Activated naive CD4-positive, alpha-beta T cell treated with anti-CD3 and anti-CD28 coated beads, Interleukin-2, amount 50 U/mL, for 16 hours (primary cell): Measurements from ENCODE around the gene RPL32.
A peak's percentile ranks its signal among the peaks of the same experiment; 100 is the strongest.
"Not testable (repeated sequence)": the region's sequence is repeated elsewhere in the genome, so short reads cannot be mapped to it uniquely, and the experiment has no call there.

Experiments
- DNase-seq: peaks from one replicate; pipeline ENCODE4 v3.0.0-alpha.2; 2020

The RPL32 gene

DNA sequence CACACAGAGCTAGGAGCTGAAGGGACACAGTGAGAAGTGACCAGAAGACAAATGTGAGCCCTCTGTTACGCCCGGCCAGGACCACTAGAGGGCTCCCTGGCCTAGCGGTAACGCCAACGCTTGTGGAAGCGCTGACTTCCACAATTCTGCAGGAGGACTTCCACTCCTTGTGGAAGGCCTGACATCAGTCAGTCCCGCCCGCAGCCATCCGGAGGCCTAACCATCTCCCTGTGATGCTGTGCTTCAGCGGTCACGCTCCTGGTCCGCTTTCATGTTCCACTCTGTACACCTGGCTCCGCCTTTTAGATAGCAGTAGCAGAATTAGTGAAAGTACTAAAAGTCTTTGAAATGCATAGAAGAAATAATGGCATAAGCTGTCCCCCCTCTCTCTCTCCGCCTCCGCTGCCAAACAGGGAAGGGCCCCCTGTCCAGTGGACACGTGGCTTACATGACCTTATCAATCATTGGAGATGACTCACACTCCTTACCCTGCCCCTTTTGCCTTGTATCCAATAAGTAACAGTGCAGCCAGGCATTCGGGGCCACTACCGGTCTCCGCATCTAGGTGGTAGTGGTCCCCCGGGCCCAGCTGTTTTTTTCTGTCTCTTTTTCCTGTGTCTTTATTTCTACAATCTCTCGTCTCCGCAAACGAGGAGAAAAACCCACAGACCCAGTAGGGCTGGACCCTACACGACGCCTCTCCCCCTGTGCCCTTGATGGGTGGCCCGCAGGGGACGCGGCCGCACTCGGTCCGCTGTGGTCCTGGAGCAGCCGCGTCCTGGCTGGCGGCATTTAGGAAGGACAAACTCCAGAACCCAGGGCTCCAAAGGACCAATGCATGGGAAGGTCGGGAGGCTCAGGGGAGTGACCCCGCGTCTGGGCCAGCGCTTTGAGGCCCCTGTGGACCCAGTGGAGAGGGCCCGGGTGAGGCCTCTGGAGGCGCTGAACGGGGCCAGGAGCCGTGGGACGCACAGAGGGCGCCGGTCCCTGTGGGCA, 27.0 kb upstream of the RPL32 start:
- DNase-seq: peak; percentile 55

- no peak for DNase-seq
These were observed 25.5 kb upstream of the RPL32 start for GRCh38 chr3:12866836-12867235.

GRCh38 chr3:12865271-12865670, 23.9 kb upstream of the RPL32 start:
- DNase-seq: no peak

- no peak for DNase-seq
These were observed 21.0 kb upstream of the RPL32 start for GRCh38 chr3:12862387-12862786.

DNA sequence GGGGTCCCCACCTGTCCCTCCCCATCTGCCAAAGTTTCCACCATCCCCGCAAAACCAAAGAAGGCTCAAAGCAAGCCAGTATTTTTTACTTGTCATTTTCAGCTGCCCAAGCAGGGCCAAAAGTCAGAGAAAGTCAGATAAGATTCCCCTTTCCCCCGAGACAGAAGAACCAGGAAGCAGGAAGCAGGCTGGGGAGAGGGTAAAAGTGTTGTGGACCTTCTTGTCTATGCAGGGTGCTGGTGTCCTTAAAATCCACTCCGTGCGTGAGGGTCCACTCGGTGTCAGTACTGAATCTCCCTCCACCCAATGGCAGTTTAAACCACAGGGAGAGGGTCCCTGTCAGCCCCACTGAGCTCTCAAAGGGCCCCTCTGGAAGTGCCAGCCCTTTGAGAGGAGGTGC, 20.2 kb upstream of the RPL32 start:
- no peak for DNase-seq

DNA sequence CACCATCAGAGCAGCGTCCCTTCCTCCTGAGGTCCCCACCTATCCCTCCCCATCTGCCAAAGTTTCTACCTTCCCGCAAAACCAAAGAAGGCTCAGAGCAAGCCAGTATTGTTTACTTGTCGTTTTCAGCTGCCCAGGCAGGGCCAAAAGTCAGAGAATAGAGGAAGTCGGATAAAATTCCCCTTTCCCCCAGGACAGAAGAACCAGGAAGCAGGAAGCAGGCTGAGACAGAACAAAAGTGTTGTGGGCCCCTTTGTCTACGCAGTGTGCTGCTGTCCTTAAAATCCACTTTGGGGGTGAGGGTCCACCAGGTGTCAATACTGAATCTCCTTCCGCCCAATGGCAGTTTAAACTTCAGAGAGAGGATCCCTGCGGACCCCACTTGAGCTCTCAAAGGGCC, 18.5 kb upstream of the RPL32 start:
- DNase-seq: no peak

GRCh38 chr3:12856626-12857025, 15.3 kb upstream of the RPL32 start:
- no peak for DNase-seq

DNA sequence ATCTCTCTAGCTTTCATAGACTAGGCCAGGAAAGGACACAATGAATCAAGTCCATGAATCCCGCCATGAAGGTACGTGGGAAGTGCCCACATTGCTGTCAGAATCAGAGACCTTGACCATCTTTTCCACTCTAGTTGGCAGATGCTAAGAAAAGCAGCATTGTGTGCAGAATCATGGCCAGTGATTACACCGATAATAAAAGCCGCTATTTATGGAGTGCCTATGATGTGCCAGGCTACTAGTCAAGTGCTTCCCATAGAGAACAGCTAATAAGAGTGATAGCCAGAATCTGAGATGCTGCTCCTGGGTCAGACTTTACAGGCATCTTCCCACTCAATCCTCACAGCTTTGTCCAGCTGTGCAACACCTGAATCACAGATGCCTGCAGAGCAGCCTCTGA, 13.2 kb upstream of the RPL32 start:
- no peak for DNase-seq

DNA sequence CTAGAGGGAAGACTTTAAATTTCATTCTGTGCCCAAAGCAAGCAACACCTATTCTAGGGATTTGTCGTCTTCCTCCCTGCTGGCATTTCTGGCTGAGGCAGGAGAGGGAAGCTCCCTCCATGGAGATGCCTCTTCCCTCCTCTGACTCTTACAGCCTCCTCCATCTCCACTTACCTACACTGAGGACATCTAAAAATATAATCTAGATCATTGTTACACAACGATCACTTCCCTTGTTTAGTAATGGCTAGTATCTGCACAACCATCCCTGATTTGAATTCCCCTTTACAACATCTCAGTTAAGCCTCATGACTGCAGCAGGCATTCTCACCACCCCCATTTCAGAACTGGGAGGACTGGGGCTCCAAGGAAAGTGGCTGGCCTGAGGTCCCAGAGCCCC, 12.5 kb upstream of the RPL32 start:
- DNase-seq: not testable (repeated sequence)

DNA sequence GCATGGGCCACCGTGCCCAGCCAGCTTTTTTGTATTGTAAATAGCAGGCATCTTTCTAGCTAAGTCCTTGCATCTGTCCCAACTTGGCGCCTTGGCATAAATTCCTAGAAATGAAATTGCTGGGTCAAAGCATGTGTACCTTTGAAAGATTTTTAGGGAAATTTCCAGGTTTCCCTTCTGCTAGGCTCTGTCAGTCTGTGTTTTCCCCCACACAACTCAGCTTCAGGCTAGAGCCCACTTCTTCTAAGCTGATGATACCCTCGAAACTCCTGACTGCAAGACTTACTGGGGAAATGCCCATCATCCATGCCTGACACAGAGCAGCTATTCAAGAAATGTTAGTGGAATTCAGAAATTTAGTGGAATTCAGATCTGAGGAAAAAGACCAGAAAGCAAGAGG, 10.8 kb upstream of the RPL32 start:
- DNase-seq: no peak

- no peak for DNase-seq
These were observed 4.4 kb upstream of the RPL32 start for GRCh38 chr3:12845811-12846210.

GRCh38 chr3:12842469-12842868, 1.1 kb upstream of the RPL32 start:
- no peak for DNase-seq

GRCh38 chr3:12841970-12842328, 584 bp upstream of the RPL32 start:
- no peak for DNase-seq

- no peak for DNase-seq
These were observed 695 bp downstream of the RPL32 start for GRCh38 chr3:12840591-12841148.

DNA sequence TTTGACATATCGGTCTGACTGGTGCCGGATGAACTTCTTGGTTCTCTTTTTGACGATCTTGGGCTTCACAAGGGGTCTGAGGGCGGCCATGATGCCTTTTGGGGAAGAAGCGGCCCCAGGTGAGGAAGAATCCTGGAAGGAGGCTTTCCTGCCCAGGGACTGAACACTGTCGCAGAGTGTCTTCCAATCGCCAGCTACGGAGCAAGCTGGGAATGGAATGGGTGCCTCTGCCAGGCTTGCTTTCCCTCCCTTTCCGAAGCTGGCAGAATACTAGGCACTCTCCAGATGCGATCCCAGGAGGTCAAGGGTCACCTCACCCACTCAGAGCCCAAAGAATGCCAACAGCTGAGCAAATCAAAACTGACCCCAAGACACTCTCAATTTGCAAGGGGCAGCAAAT, 1.2 kb downstream of the RPL32 start:
- DNase-seq: not testable (repeated sequence)

DNA sequence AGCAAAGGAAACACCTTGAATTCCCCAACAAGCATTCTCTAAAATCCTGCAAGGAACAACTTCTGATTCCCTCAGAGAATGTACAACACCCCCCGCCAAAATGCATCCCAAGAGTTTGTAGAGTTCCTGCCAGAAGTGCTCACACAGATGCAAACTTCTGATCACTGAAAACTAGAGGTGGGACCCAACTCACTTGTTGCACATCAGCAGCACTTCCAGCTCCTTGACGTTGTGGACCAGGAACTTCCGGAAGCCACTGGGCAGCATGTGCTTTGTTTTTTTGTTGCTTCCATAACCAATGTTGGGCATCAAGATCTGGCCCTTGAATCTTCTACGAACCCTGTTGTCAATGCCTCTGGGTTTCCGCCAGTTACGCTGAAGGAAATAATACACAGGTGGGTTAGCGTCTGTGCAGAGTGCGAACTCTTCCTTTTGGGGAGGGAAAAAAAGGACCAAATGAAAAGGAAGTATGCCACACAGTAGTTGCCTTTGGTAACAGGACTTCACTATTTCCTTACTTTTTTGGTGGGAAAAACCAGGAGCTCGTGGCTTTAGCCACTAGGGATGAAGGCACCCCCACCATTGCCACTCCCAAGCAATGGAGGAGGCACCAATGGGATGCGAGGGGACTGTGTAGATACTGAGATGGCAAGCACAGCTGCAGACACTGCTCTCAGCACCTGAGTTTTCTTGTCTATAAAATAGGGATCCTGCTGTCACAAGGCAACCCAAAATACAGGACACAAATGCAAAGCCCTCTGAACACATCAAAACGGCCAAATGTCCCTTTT, 2.0 kb downstream of the RPL32 start:
- DNase-seq: no peak

DNA sequence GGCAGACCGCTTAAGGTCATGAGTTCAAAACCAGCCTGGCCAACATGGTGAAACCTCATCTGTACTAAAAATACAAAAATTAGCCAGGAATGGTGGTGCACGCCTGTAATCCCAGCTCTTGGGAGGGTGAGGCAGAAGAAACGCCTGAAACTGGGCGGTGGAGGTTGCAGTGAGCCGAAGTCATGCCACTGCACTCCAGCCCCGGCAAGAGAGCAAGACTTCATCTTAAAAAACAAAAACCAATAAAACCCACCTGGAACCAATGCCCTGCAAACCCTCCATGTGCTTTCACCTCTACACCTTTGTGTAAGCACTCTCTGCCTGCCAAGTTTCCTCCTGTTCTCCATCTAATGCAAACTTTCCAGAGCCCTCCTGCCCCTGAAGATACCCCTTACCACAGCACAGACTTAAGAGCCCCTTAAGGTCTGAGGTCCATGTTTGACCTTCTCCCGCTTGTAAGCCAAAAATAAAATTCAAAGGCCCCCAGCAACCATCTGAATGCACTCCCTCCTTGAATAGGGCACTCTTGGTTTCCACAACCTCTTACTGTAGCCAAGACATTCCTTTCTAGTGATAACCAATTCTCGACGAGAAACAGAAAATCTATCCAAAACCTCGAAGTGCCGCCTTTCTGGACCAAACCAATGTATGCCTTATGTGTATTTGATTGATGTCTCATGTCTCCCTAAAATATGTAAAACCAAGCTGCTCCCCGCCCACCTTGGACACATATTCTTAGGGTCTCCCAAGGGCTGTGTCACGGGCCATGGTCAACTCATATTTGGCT, 3.0 kb downstream of the RPL32 start:
- no peak for DNase-seq

DNA sequence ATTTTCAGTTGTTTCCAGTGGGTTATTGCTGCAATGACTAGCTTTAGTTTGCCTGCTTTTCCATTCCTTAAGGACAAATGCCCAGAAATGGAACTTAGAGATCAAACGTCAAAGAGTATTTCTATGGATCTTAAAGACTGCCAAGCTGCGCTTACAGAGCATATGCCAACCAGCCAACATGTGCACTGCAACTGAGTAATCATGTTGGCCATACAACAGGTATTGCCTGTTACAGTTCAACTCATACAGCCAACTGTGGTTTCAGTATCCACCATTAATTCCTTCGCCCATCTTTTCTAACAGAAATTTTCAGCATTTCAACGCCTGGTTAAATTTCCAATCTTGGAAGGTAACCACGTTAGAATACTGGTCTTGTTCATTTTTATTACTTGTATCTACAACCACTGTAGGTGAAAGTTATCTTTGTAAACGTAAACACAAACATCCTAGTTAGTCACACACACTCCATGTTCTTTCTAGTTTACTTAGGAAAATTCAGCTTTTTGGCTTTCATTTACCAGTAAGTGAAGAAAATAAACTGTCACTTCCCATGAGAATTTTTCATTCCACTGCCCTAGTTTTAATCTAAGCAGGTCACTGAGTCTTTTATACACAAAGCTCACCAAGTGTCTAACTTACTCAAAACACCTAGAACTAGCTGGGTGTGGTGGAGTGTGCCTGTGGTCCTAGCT, 3.9 kb downstream of the RPL32 start:
- DNase-seq: no peak

- DNase-seq: no peak
These were observed 6.2 kb downstream of the RPL32 start for GRCh38 chr3:12835052-12835665.

DNA sequence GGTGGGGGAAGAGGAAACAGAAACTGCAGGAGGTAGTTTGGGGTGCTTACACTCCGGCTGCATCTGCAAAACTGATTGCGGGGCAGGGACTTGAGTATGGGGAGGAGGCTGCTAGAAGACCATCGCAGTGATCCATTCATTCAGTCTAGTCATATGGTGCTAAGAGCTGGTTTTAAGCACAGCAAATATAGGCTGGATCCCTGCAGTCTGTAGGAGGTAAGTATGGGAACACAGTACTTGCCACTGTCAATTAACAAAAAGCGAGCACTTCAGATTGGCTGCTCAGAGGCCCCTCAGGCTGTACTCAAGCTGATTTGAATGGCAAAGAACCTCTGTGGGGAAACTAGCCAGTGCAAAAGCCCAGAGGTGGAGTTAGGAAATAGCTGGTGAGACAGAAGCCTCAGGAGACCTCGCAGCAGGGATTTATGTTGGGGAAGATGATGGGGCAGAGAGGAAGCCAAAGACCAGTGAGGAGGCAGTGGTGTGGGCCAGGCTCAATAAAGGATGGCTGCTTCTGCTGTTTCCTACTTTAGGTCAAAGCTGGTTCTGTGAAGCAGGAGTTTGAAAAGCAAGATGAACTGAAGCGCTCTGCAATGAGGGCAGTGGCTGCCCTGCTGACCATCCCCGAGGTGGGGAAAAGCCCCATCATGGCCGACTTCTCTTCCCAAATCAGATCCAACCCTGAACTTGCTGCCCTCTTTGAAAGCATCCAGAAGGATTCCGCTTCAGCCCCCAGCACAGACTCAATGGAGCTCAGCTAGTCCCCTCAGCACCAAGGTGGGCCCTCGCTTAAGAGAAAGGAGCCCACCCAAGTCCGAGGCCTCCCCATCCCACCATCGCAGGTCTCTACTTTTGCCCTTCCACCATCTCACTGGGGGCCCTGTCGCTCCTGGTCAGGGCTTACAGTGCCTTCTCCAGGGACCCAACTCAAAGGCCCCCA, 7.9 kb downstream of the RPL32 start:
- no peak for DNase-seq
